ENCODE results near the gene OSBPL9. TPM values are rescaled to one million over a fixed set of nuclear protein-coding genes. Genes with fewer than 3 reads are reported as not detected.

OSBPL9 gene
- polyA plus RNA-seq, 1 donor (not counting 4 experiments of a cell fraction or from before 2014, with no cell fraction given) = 62.7 TPM

- TF ChIP-seq EZH2 (IDR thresholded peaks at IDR 0.05; ENCODE audit: low read length) (no peak), CTCF (optimal IDR thresholded peaks at IDR 0.05 in 1 of 3, IDR thresholded peaks at IDR 0.05 in 1 of 3, conservative IDR thresholded peaks at IDR 0.05 in 1 of 3; ENCODE audit: extremely low read depth in 1 of 3, insufficient read depth in 2 of 3, low read length in 3 of 3) (no peak)
- H3K79me2 ChIP-seq (ENCODE audit: control insufficient read depth, insufficient read depth, low read length) = no peaks in the 10 kb centered on the region
- no peaks in the 10 kb centered on the region for H3K9me3 ChIP-seq (ENCODE audit: control insufficient read depth, low read depth, low read length)
- no peak overlapping the region for H3K27ac ChIP-seq (ENCODE audit: control insufficient read depth, insufficient read depth, low read length)
- FAIRE-seq (no peak), DNase-seq (ENCODE audit: low read depth, low spot score) (no peak)
- no peaks in the 10 kb centered on the region for H3K27me3 ChIP-seq (ENCODE audit: control insufficient read depth, extremely low read depth, insufficient read depth, low read length)
- H3K9me1 ChIP-seq (ENCODE audit: control insufficient read depth, extremely low read depth, insufficient read depth, low read length) = no peaks in the 10 kb centered on the region
- H3K4me3 ChIP-seq (ENCODE audit: control insufficient read depth in 2 of 3, extremely low read depth in 1 of 3, insufficient read depth in 2 of 3, low read depth in 1 of 3, low read length in 3 of 3) = no peak overlapping the region
- no peak overlapping the region for H3K9ac ChIP-seq (ENCODE audit: control insufficient read depth, extremely low read depth, insufficient read depth, low read length)
- no peak overlapping the region for H2AFZ ChIP-seq (ENCODE audit: control insufficient read depth, low read length)
- H3K36me3 ChIP-seq (ENCODE audit: control insufficient read depth in 2 of 2, extremely low read depth in 1 of 2, insufficient read depth in 2 of 2, low read length in 2 of 2) = no peaks in the 10 kb centered on the region
- no peaks in the 10 kb centered on the region for H4K20me1 ChIP-seq (ENCODE audit: control insufficient read depth, extremely low read depth, insufficient read depth, low read length)
- dilution Hi-C loops (cut with MboI; ENCODE audit: extremely low pct_ligation_motif_present, low sequenced_read_pairs) = no loop called here
- H3K4me1 ChIP-seq (ENCODE audit: control insufficient read depth, extremely low read depth, insufficient read depth, low read length) = peaks cover 29% of the 10 kb centered on the region
- H3K4me2 ChIP-seq (ENCODE audit: control insufficient read depth, extremely low read depth, insufficient read depth, low read depth, low read length) = no peak overlapping the region
Measured at GRCh38 chr1:51754666-51755065, 137.8 kb downstream of the OSBPL9 start.

DNA sequence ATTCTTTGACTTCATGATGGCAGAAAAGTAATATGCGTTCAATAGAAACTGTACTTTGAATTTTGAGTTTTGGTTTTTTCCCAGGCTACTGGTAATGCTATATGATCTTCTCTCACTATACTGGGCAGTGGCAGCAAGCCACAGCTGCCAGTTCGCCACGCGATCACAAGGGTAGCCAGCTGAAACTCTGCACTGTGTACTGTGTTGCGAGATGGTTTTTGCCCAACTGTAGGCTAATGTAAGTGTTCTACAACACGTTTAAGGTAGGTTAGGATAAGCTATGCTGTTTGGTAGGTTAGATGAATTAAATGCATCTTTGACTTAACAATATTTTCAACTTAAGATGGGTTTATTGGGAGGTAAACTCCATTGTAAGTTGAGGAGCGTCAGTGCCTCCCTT is 138.5 kb downstream of the OSBPL9 start:
- Histone ChIP-seq H3K27ac (ENCODE audit: control insufficient read depth, insufficient read depth, low read length) (no peak overlapping the region), H3K9me3 (ENCODE audit: control insufficient read depth, low read depth, low read length) (no peaks in the 10 kb centered on the region), H3K27me3 (ENCODE audit: control insufficient read depth, extremely low read depth, insufficient read depth, low read length) (no peaks in the 10 kb centered on the region), H3K4me1 (ENCODE audit: control insufficient read depth, extremely low read depth, insufficient read depth, low read length) (peaks cover 37% of the 10 kb centered on the region), H3K4me3 (ENCODE audit: control insufficient read depth in 2 of 3, extremely low read depth in 1 of 3, insufficient read depth in 2 of 3, low read depth in 1 of 3, low read length in 3 of 3) (no peak overlapping the region), H4K20me1 (ENCODE audit: control insufficient read depth, extremely low read depth, insufficient read depth, low read length) (no peaks in the 10 kb centered on the region), H3K9me1 (ENCODE audit: control insufficient read depth, extremely low read depth, insufficient read depth, low read length) (no peaks in the 10 kb centered on the region), H3K4me2 (ENCODE audit: control insufficient read depth, extremely low read depth, insufficient read depth, low read depth, low read length) (no peak overlapping the region), H3K36me3 (ENCODE audit: control insufficient read depth in 2 of 2, extremely low read depth in 1 of 2, insufficient read depth in 2 of 2, low read length in 2 of 2) (no peaks in the 10 kb centered on the region), H2AFZ (ENCODE audit: control insufficient read depth, low read length) (no peak overlapping the region), H3K9ac (ENCODE audit: control insufficient read depth, extremely low read depth, insufficient read depth, low read length) (no peak overlapping the region), H3K79me2 (ENCODE audit: control insufficient read depth, insufficient read depth, low read length) (no peaks in the 10 kb centered on the region)
- TF ChIP-seq EZH2 (IDR thresholded peaks at IDR 0.05; ENCODE audit: low read length) (no peak), CTCF (optimal IDR thresholded peaks at IDR 0.05 in 1 of 3, IDR thresholded peaks at IDR 0.05 in 1 of 3, conservative IDR thresholded peaks at IDR 0.05 in 1 of 3; ENCODE audit: extremely low read depth in 1 of 3, insufficient read depth in 2 of 3, low read length in 3 of 3) (no peak)
- no peak for FAIRE-seq
- dilution Hi-C loops (cut with MboI; ENCODE audit: extremely low pct_ligation_motif_present, low sequenced_read_pairs) = no loop called here
- DNase-seq (ENCODE audit: low read depth, low spot score) = no peak

Measured in keratinocyte (primary cell).